Measurements from ENCODE around the gene RNF157.
A peak's percentile ranks its signal among the peaks of the same experiment; 100 is the strongest.
"Not testable (repeated sequence)": the region's sequence is repeated elsewhere in the genome, so short reads cannot be mapped to it uniquely, and the experiment has no call there.

Gene RNF157

DNA sequence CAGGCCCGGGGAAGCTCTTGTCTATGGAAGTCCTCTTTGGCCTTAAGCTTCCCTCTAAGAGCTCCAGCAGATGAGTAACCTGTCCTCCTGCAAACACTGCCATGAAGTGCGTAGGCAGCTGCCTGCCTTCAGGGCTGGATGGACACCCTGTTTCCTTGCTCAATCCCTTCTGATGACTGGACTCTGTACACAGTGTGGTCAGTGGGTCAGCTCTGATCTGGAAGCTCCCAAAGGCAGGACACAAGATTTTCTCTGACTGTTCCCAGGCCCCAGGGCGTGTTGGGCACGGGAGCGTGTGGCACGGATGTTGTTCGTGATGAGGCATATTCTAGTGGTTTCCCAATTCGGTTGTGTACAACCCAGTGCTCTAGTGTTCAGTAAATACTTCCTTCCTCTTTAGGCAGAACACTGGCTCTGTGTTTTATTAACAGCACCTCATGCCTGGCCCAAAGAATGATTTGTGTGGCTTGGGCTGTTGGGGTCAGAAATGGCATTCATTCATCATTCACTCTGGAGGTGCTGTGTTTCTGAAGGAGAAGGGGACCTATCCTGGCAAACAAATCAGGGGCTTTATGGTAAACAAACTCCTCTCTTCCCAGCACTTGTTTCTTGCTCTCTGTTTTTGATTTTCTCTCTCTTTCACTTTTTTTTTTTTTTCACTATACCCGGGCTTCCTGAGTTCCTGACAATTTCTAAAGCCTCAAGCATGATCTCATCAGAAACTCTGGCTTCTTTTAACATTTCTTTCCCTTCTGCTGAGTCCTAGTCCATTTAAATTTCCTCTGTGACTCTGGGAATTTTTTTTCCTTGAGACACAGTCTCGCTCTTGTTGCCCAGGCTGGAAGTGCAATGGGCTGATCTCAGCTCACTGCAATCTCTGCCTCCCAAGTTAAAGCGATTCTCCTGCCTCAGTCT is 12.0 kb upstream of the RNF157 start:
- Mint-ChIP-seq H3K36me3 (ENCODE audit: low read depth) (peaks cover 1% of the 10 kb centered on the region), H3K4me3 (peak overlapping the region; percentile 43), H3K27me3 (no peaks in the 10 kb centered on the region), H3K9me3 (peaks cover 3% of the 10 kb centered on the region), H3K4me1 (ENCODE audit: low read depth) (peaks cover 58% of the 10 kb centered on the region), H3K27ac (peak overlapping the region; percentile 86)
- DNase-seq, result peak; percentile 67

DNA sequence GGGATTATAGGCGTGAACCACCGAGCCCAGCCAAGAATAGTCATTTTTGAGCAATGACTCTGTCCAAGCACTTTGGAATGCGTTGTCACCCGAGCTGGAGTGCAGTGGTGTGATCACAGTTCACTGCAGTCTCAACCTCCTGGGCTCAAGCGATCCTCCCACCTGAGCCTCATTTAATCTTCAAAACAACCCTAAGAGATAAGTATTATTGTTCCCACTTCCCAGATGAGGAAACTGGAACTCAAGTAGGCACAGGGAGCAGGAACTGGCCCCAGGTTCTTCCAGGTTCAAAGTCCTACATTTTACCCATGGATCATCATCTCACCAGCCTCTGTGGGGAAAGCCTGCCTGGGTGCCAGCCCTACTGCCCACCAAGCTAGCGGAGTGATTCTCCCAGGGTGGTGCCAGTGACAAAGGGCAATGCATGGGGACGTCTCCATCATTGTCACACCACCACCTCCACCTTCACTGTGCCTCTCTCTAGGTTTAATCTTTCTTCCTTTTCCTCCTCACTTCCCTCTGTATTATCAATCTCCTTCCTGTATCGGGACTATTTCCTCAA is 11.3 kb upstream of the RNF157 start:
- Mint-ChIP-seq H3K9me3 (no peaks in the 10 kb centered on the region), H3K4me1 (ENCODE audit: low read depth) (peaks cover 59% of the 10 kb centered on the region), H3K27ac (peak overlapping the region; percentile 86), H3K27me3 (no peaks in the 10 kb centered on the region), H3K36me3 (ENCODE audit: low read depth) (no peaks in the 10 kb centered on the region), H3K4me3 (peak overlapping the region; percentile 43)
- peak; percentile 29 for DNase-seq

- no peaks in the 10 kb centered on the region for H3K27me3 Mint-ChIP-seq
- H3K9me3 Mint-ChIP-seq, result no peaks in the 10 kb centered on the region
- no peak overlapping the region for H3K4me3 Mint-ChIP-seq
- H3K27ac Mint-ChIP-seq, result no peak overlapping the region
- peak; percentile 16 for DNase-seq
- H3K36me3 Mint-ChIP-seq (ENCODE audit: low read depth), result no peaks in the 10 kb centered on the region
- peaks cover 55% of the 10 kb centered on the region for H3K4me1 Mint-ChIP-seq (ENCODE audit: low read depth)
These were observed 9.8 kb upstream of the RNF157 start for GRCh38 chr17:76250141-76250540.

DNA sequence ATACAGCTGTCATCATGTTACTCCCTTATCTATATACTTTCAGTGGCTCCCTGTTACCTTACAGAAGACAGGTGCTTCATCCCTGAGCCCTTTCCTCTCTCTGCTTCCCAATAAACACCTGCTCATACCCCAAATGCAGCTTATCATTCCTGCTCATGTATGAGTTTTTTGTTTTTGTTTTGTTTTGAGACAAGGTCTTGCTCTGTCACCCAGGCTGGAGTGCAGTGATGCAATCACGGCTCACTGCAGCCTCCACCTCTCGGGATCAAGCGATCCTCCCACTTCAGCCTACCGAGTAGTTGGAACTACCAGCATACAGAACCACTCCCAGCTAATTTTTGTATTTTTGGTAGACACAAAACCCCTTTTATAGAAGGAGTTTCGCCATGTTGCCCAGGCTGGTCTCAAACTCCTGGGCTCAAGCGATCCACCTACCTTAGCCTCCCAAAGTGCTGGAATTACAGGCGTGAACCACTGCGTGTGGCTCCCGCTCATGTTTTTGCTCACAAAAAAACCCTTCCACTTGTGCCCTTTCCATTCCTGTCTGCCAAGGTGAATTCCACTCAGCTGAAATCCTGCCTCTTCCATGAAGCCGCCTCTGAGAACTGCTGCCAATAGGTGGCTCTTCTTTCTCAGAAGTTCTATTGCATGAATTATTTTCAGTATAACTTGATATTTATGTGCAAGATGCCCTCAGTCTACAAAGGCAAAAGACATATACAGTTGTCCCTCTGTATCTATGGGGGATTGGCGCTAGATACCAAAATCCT is 7.9 kb upstream of the RNF157 start:
- peak; percentile 26 for DNase-seq
- H3K4me3 Mint-ChIP-seq, result no peak overlapping the region
- H3K4me1 Mint-ChIP-seq (ENCODE audit: low read depth), result peaks cover 67% of the 10 kb centered on the region
- no peaks in the 10 kb centered on the region for H3K27me3 Mint-ChIP-seq
- H3K27ac Mint-ChIP-seq, result peak overlapping the region; percentile 30
- H3K9me3 Mint-ChIP-seq, result no peaks in the 10 kb centered on the region
- no peaks in the 10 kb centered on the region for H3K36me3 Mint-ChIP-seq (ENCODE audit: low read depth)

- peak; percentile 16 for DNase-seq
- H3K36me3 Mint-ChIP-seq (ENCODE audit: low read depth), result no peaks in the 10 kb centered on the region
- H3K27ac Mint-ChIP-seq, result peak overlapping the region; percentile 86
- H3K4me3 Mint-ChIP-seq, result no peak overlapping the region
- no peaks in the 10 kb centered on the region for H3K9me3 Mint-ChIP-seq
- peaks cover 63% of the 10 kb centered on the region for H3K4me1 Mint-ChIP-seq (ENCODE audit: low read depth)
- H3K27me3 Mint-ChIP-seq, result no peaks in the 10 kb centered on the region
These were observed 7.0 kb upstream of the RNF157 start for GRCh38 chr17:76247304-76247703.

GRCh38 chr17:76246080-76247066 is 6.1 kb upstream of the RNF157 start:
- peaks cover 60% of the 10 kb centered on the region for H3K4me1 Mint-ChIP-seq (ENCODE audit: low read depth)
- H3K4me3 Mint-ChIP-seq, result peak overlapping the region; percentile 51
- no peaks in the 10 kb centered on the region for H3K9me3 Mint-ChIP-seq
- no peaks in the 10 kb centered on the region for H3K36me3 Mint-ChIP-seq (ENCODE audit: low read depth)
- peak overlapping the region; percentile 86 for H3K27ac Mint-ChIP-seq
- peak; percentile 64 for DNase-seq
- no peaks in the 10 kb centered on the region for H3K27me3 Mint-ChIP-seq

GRCh38 chr17:76244721-76245120 is 4.4 kb upstream of the RNF157 start:
- H3K4me1 Mint-ChIP-seq (ENCODE audit: low read depth), result peaks cover 65% of the 10 kb centered on the region
- not testable (repeated sequence) for H3K9me3 Mint-ChIP-seq; H3K27ac Mint-ChIP-seq; H3K4me3 Mint-ChIP-seq; H3K27me3 Mint-ChIP-seq; H3K36me3 Mint-ChIP-seq (ENCODE audit: low read depth)
- peak; percentile 24 for DNase-seq

DNA sequence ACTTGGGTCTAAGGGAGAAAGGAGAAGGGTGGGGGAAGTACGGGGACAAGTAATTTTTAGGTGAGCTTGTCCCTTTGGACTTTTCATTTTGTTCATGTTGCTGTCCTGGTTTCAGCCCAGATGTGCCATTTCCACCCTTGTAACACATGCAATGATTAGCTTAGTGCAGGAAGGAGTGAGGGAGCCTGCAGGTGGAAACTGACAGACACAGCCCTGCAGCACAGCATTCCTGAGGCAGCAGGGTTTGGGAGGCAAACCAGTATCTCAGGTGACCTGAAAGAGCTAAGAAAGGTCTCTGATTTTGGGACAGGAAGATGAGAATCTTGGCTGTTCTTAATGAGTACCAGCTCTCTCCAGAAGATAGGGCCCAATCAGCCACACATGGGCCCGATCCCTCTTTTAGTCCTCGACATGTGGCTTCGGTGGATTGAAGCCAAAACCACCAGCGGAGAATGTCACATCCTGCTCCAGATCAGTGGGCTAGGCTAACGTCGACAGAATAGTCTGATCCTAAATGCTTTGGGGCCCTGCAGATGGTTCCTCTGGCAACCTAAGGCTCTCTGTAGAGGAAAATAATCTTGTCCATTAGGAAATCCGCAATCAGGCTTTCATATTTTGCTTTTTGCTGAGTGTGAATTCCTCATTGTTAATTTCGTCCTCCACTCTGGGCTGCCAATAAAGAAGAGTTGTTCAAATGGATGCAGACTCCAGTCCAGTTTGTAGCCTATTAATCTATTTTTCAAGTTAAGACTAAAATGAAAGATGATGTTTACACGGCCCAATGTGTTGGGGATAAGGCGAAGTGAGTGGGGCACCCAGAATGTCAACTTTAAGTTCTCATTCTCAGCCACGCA is 3.8 kb upstream of the RNF157 start:
- H3K27ac Mint-ChIP-seq, result no peak overlapping the region

GRCh38 chr17:76241691-76242255 is 1.5 kb upstream of the RNF157 start:
- H3K4me1 Mint-ChIP-seq (ENCODE audit: low read depth), result peaks cover 67% of the 10 kb centered on the region
- peak; percentile 29 for DNase-seq

More for the DNA sequence above, 3.8 kb upstream of the RNF157 start:
- Mint-ChIP-seq H3K36me3 (ENCODE audit: low read depth) (peaks cover 3% of the 10 kb centered on the region), H3K27me3 (no peaks in the 10 kb centered on the region), H3K9me3 (no peaks in the 10 kb centered on the region), H3K4me3 (no peak overlapping the region), H3K4me1 (ENCODE audit: low read depth) (peaks cover 68% of the 10 kb centered on the region)
- peak; percentile 29 for DNase-seq

GRCh38 chr17:76241204-76241538 is 878 bp upstream of the RNF157 start:
- Mint-ChIP-seq H3K36me3 (ENCODE audit: low read depth) (peaks cover 5% of the 10 kb centered on the region), H3K4me1 (ENCODE audit: low read depth) (peaks cover 64% of the 10 kb centered on the region)

More at GRCh38 chr17:76241691-76242255, 1.5 kb upstream of the RNF157 start:
- Mint-ChIP-seq H3K36me3 (ENCODE audit: low read depth) (peaks cover 3% of the 10 kb centered on the region), H3K9me3 (no peaks in the 10 kb centered on the region), H3K4me3 (peak overlapping the region; percentile 81), H3K27me3 (no peaks in the 10 kb centered on the region), H3K27ac (peak overlapping the region; percentile 91)

GRCh38 chr17:76239538-76240274 is 587 bp downstream of the RNF157 start:
- Mint-ChIP-seq H3K9me3 (no peaks in the 10 kb centered on the region), H3K4me3 (peak overlapping the region; percentile 78), H3K27ac (peak overlapping the region; percentile 69), H3K4me1 (ENCODE audit: low read depth) (peaks cover 60% of the 10 kb centered on the region), H3K27me3 (no peaks in the 10 kb centered on the region), H3K36me3 (ENCODE audit: low read depth) (peaks cover 5% of the 10 kb centered on the region)
- DNase-seq, result peak; percentile 61

More at GRCh38 chr17:76241204-76241538, 878 bp upstream of the RNF157 start:
- Mint-ChIP-seq H3K27me3 (no peaks in the 10 kb centered on the region), H3K4me3 (peak overlapping the region; percentile 81), H3K27ac (peak overlapping the region; percentile 91), H3K9me3 (no peaks in the 10 kb centered on the region)
- no peak for DNase-seq

GRCh38 chr17:76238847-76239537 is 1.3 kb downstream of the RNF157 start:
- H3K4me1 Mint-ChIP-seq (ENCODE audit: low read depth), result peaks cover 61% of the 10 kb centered on the region
- H3K27ac Mint-ChIP-seq, result peak overlapping the region; percentile 58
- no peaks in the 10 kb centered on the region for H3K27me3 Mint-ChIP-seq

More at GRCh38 chr17:76238847-76239537, 1.3 kb downstream of the RNF157 start:
- DNase-seq, result no peak
- Mint-ChIP-seq H3K4me3 (peak overlapping the region; percentile 78), H3K36me3 (ENCODE audit: low read depth) (peaks cover 5% of the 10 kb centered on the region), H3K9me3 (no peaks in the 10 kb centered on the region)
